Measurements from ENCODE around the gene FBXW10.
"Not testable (repeated sequence)": the region's sequence is repeated elsewhere in the genome, so short reads cannot be mapped to it uniquely, and the experiment has no call there.

- TF ChIP-seq CTCF (IDR thresholded peaks at IDR 0.05; ENCODE audit: borderline replicate concordance, extremely low read depth, low read length, poor library complexity, severe bottlenecking); EZH2 (IDR thresholded peaks at IDR 0.05; ENCODE audit: borderline replicate concordance, low read depth, low read length, severe bottlenecking): not testable (repeated sequence)
Observed at GRCh38 chr17:18780991-18781718, 37.3 kb downstream of the FBXW10 start, which contains the start of gene TVP23B.

All from DND-41 (cell line).